GM23338 (cell line): ENCODE data around the gene RRN3. TPM values are rescaled to one million over a fixed set of nuclear protein-coding genes. Genes with fewer than 3 reads are reported as not detected.
"Not testable (repeated sequence)": the region's sequence is repeated elsewhere in the genome, so short reads cannot be mapped to it uniquely, and the experiment has no call there.

Experiments used
- ATAC-seq: fragments of 200-7000 bp; cut with Tn5 transposase; 3 replicates; pipeline ENCODE4 v1.9.1; 2020
- DNase-seq: peaks from one replicate; pipeline ENCODE4 v3.0.0-alpha.2; 2015; ENCODE audit warnings: low spot score
- H2AFZ ChIP-seq: fragments of 200-600 bp; sonication (generic); 2 replicates; pipeline ENCODE4 v1.8.0; 2016; ENCODE audit warnings: antibody characterized with exemption, mild to moderate bottlenecking, moderate library complexity
- H3F3A ChIP-seq: fragments of 200-600 bp; sonication (generic); replicated peaks from 2 replicates; pipeline ENCODE4 v1.8.0; 2017; ENCODE audit warnings: antibody characterized with exemption, mixed run types, low read depth
- H3K27ac ChIP-seq: fragments of 200-600 bp; sonication (generic); 2 replicates; pipeline ENCODE4 v1.6.1; 2016; ENCODE audit warnings: low read depth
- H3K27me3 ChIP-seq: fragments of 200-600 bp; sonication (generic); 2 replicates; pipeline ENCODE4 v1.8.0; 2016; ENCODE audit warnings: mild to moderate bottlenecking, mixed run types, moderate library complexity; ENCODE audit not compliant: insufficient read depth
- H3K36me3 ChIP-seq: fragments of 200-600 bp; sonication (generic); 2 replicates; pipeline ENCODE4 v1.8.0; 2016; ENCODE audit warnings: mild to moderate bottlenecking; ENCODE audit not compliant: insufficient read depth
- H3K4me1 ChIP-seq: fragments of 200-600 bp; sonication (generic); 2 replicates; pipeline ENCODE4 v1.8.0; 2016; ENCODE audit warnings: mild to moderate bottlenecking, moderate library complexity; ENCODE audit not compliant: insufficient read depth
- H3K4me2 ChIP-seq: fragments of 200-600 bp; sonication (generic); 2 replicates; pipeline ENCODE4 v1.7.1; 2017; ENCODE audit warnings: mixed run types
- H3K4me3 ChIP-seq: fragments of 200-600 bp; sonication (generic); 2 replicates; pipeline ENCODE4 v1.6.1; 2016; ENCODE audit warnings: mixed run types
- H3K79me2 ChIP-seq: fragments of 200-600 bp; sonication (generic); replicated peaks from 2 replicates; pipeline ENCODE4 v1.8.0; 2017; ENCODE audit warnings: mild to moderate bottlenecking; ENCODE audit not compliant: insufficient read depth
- H3K9me2 ChIP-seq: fragments of 200-600 bp; sonication (generic); 2 replicates; pipeline ENCODE4 v1.8.0; 2017; ENCODE audit not compliant: insufficient read depth
- H4K20me1 ChIP-seq: fragments of 200-600 bp; sonication (generic); replicated peaks from 2 replicates; pipeline ENCODE4 v1.8.0; 2017; ENCODE audit warnings: mild to moderate bottlenecking; ENCODE audit not compliant: insufficient read depth
- H3K27ac Mint-ChIP-seq: 2 replicates; pipeline ENCODE4 v1.8.0; 2020; ENCODE audit warnings: inconsistent platforms, mild to moderate bottlenecking, moderate library complexity, mixed read lengths
- H3K27me3 Mint-ChIP-seq: 3 replicates; pipeline ENCODE4 v1.8.0; 2022; ENCODE audit warnings: low read depth, mild to moderate bottlenecking, moderate library complexity, mixed read lengths, inconsistent platforms; ENCODE audit not compliant: insufficient read depth, poor library complexity
- H3K36me3 Mint-ChIP-seq: 3 replicates; pipeline ENCODE4 v1.8.0; 2021; ENCODE audit warnings: low read depth, mild to moderate bottlenecking, inconsistent platforms, moderate library complexity, mixed read lengths
- H3K4me1 Mint-ChIP-seq: 3 replicates; pipeline ENCODE4 v1.8.0; 2020; ENCODE audit warnings: mild to moderate bottlenecking, inconsistent platforms, mixed read lengths
- H3K4me3 Mint-ChIP-seq: 3 replicates; pipeline ENCODE4 v1.8.0; 2021; ENCODE audit warnings: moderate library complexity, mild to moderate bottlenecking, inconsistent platforms, mixed read lengths
- H3K9me3 Mint-ChIP-seq: 3 replicates; pipeline ENCODE4 v1.8.0; 2020; ENCODE audit warnings: moderate library complexity, mild to moderate bottlenecking, inconsistent platforms, mixed read lengths
- polyA plus RNA-seq: library from polyadenylated mRNA; unstranded; fragments of >200 nt; fragmentation: Nextera tagmentation; extraction: Ambion mirVana; gene quantifications from 2 replicates; pipeline ENCODE4 v1.2.1, GENCODE V29; 2016
- total RNA-seq: library from RNA; depleted of rRNA; stranded (reverse); fragments of >200 nt; shearing (Covaris generic); gene quantifications from 2 replicates; pipeline ENCODE4 v1.2.3, GENCODE V29; 2014

The RRN3 gene
- total and polyA plus RNA-seq, 2 experiments from 2014 or later = 15.4 to 41.5 TPM

- not testable (repeated sequence) for H3F3A ChIP-seq, H3K27me3 Mint-ChIP-seq, H3K36me3 ChIP-seq, H3K9me3 Mint-ChIP-seq, H4K20me1 ChIP-seq, DNase-seq, H2AFZ ChIP-seq, H3K9me2 ChIP-seq, H3K4me1 Mint-ChIP-seq, H3K4me1 ChIP-seq, H3K27me3 ChIP-seq, ATAC-seq, H3K27ac ChIP-seq
- Mint-ChIP-seq H3K36me3 (peaks cover 35% of the 10 kb centered on the region; the same call in 2 of the 3 replicates), H3K27ac (peak overlapping the region; percentile 99), H3K4me3 (peak overlapping the region; percentile 99)
- Histone ChIP-seq H3K79me2 (peaks cover 22% of the 10 kb centered on the region), H3K4me3 (peak overlapping the region; percentile 59), H3K4me2 (peak overlapping the region; percentile 79)
Measured at GRCh38 chr16:15093571-15093954, 509 bp downstream of the RRN3 start.

- H3K27me3 ChIP-seq, H3K4me3 Mint-ChIP-seq, H3K9me2 ChIP-seq, H3K4me1 Mint-ChIP-seq, H3K27ac Mint-ChIP-seq, H3K27me3 Mint-ChIP-seq, H3F3A ChIP-seq, ATAC-seq, H3K27ac ChIP-seq, H4K20me1 ChIP-seq, DNase-seq, H3K9me3 Mint-ChIP-seq, H3K4me1 ChIP-seq, H3K4me3 ChIP-seq, H3K4me2 ChIP-seq, H2AFZ ChIP-seq: not testable (repeated sequence)
- peaks cover 27% of the 10 kb centered on the region for H3K36me3 ChIP-seq
- peaks cover 27% of the 10 kb centered on the region for H3K79me2 ChIP-seq
- H3K36me3 Mint-ChIP-seq = peaks cover 47% of the 10 kb centered on the region
Measured at GRCh38 chr16:15090663-15091269, 3.3 kb downstream of the RRN3 start.

- not testable (repeated sequence) for H3K9me2 ChIP-seq, H3K27me3 ChIP-seq, H3K79me2 ChIP-seq, H3K27ac Mint-ChIP-seq, DNase-seq, H3K27me3 Mint-ChIP-seq, H3K4me1 ChIP-seq, H3F3A ChIP-seq, H3K4me3 Mint-ChIP-seq, H3K9me3 Mint-ChIP-seq, ATAC-seq, H3K4me1 Mint-ChIP-seq, H3K27ac ChIP-seq, H3K4me3 ChIP-seq, H3K4me2 ChIP-seq, H2AFZ ChIP-seq
- peaks cover 85% of the 10 kb centered on the region for H3K36me3 Mint-ChIP-seq
- peaks cover 19% of the 10 kb centered on the region for H4K20me1 ChIP-seq
- H3K36me3 ChIP-seq = peaks cover 52% of the 10 kb centered on the region
Measured at GRCh38 chr16:15082788-15083187, 11.3 kb downstream of the RRN3 start.

- H3K27me3 ChIP-seq, H3K27ac Mint-ChIP-seq: not testable (repeated sequence)
Measured at GRCh38 chr16:15080883-15081282, 13.2 kb downstream of the RRN3 start.

DNA sequence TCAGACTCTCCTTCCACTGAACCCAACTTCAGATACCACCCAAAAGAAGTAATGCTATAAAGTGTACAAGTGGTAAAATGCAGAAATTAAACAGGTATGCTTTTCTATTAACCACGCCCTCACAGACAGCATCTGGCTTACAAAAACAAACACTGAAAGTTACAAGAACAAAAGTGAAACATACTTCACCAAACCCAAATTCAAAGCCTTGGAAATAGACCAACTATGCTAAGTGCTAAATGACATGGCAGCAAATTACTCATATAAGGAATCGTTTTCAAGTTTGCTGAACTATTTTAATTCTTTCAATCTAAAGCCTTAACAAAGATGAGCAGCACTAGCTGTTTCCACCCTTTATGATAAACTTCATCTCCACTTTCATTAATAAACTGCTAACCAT lies 17.9 kb downstream of the RRN3 start:
- not testable (repeated sequence) for H3K79me2 ChIP-seq, H3K9me3 Mint-ChIP-seq, DNase-seq, H3K4me2 ChIP-seq, H3K27me3 Mint-ChIP-seq, H4K20me1 ChIP-seq, H3K4me1 ChIP-seq, H3K9me2 ChIP-seq, H3K27ac Mint-ChIP-seq, H3K27ac ChIP-seq, H2AFZ ChIP-seq, H3K4me1 Mint-ChIP-seq, H3K4me3 Mint-ChIP-seq, H3K27me3 ChIP-seq, ATAC-seq, H3K4me3 ChIP-seq
- Histone ChIP-seq H3K36me3 (peaks cover 44% of the 10 kb centered on the region), H3F3A (peaks cover 18% of the 10 kb centered on the region; the same call in 1 of the 2 replicates)
- peaks cover 94% of the 10 kb centered on the region for H3K36me3 Mint-ChIP-seq

More at GRCh38 chr16:15080883-15081282, 13.2 kb downstream of the RRN3 start:
- H3K36me3 Mint-ChIP-seq = peaks cover 95% of the 10 kb centered on the region
- peaks cover 40% of the 10 kb centered on the region for H3K36me3 ChIP-seq
- not testable (repeated sequence) for H3K9me2 ChIP-seq, H3K4me1 Mint-ChIP-seq, ATAC-seq, H3K27ac ChIP-seq, H3K4me3 ChIP-seq, H3K4me2 ChIP-seq, H3K4me3 Mint-ChIP-seq, H3F3A ChIP-seq, H3K27me3 Mint-ChIP-seq, H2AFZ ChIP-seq, H3K4me1 ChIP-seq, H3K79me2 ChIP-seq, DNase-seq, H3K9me3 Mint-ChIP-seq
- peaks cover 16% of the 10 kb centered on the region for H4K20me1 ChIP-seq
